HG03097 (cell line): ENCODE results near the gene MS4A18.
"Not testable (repeated sequence)": the region's sequence is repeated elsewhere in the genome, so short reads cannot be mapped to it uniquely, and the experiment has no call there.

Experiments used
- ATAC-seq: cut with Tn5 transposase; IDR thresholded peaks from one replicate; pipeline ENCODE4 v1.9.1; 2021; ENCODE audit not compliant: unreplicated experiment, low FRiP score

Gene MS4A18

DNA sequence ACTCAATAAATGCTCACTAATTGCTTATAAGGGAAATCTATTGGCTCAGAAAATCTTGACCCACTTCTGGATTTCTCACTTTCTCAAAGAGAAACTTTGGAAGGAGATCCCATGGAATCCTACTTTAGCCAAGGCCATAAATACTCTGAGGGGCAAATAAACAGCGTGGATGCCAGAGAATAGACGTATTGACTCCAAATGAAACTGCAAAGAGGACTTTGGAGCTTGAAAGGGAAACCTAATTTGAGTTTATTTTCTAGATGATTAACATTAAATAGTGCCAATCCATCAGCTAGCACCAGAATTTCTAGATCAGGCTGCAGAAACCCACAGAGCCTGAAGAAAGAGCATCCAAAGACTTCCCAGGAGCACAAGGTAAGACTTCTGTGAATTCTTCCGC is at the start of gene MS4A18:
Gene MS4A18, plus strand, starts transcription at position 301 of the 400 bp plus-strand sequence.
- ATAC-seq = no peak

DNA sequence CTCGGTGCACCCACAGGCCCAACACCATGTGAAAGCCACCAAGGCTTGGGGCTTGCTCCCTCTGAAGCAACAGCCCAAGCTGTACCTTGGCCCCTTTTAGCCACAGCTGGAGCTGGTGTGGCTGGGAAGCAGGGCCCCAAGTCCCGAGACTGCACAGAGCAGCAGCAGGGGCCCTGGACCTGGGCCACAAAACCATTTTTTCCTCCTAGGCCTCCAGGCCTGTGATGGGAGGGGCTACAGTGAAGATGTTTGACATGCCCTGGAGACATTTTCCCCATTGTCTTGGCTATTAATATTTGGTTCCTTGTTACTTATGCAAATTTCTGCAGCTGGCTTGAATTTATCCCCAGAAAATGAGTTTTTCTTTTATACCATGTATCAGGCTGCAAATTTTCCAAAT is 46.3 kb upstream of the MS4A18 start:
- ATAC-seq = not testable (repeated sequence)

DNA sequence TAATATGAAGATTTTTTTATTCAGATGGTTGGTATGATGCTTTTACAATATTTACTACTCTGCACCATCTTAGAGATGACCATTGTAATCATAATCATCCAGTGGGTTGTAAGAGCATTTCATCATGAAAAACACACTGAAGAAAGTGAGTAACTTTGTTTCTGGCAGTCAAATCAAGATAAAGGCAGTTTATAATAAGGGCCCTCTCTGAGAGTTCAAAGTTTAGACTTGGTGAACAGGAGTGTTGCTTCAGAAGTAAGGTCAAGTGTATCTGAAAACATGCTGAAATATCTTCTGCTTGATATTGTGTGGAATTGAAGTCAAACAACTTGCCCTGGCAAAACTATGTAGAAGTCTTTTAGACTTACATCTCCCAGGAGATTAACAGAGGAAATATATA is 44.6 kb upstream of the MS4A18 start:
- no peak for ATAC-seq

DNA sequence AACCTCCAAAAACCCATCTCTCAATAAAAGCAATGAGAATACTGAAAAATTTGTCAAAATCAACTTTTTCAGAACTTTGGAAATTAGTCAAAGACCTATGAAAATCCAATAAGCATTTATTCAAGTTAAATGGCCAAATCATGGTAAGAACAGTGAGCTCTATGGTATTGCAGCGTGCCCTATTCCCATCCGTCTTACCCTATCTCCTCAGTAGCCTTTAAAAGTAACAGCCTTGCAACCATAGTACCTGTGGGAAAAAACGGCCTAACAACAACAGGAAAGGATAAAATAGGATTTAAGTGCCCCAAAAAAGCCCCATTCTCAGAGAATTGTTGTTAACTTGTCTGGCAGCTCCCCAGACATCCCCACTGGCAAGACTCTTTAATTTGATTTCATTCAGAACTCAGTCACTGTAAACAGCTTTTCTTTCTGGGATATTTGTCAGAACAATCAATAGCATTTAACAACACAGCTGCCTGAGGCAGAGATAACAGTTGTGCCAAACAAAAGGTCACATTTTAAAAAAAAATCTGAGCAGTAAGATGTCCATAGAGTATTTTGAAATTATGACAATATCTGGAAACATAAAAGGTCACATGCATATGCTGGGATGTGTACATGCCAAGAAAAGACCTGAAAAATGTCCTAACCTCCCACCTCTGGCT is 43.9 kb upstream of the MS4A18 start:
- ATAC-seq = no peak

DNA sequence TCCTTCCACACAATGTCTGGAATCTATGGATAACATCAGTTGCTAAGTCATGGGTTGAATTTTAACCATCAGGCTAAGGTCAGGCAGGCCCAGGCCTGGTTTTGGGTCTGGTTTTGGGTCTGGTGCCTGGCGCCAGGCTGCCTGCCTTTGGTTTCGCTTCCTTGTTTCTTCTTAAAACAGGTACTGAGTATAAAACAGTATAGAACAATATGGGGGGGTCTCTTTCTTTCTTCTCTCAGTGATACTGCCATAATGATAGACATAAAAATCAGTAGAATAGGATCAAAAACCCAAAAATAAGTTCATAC is 40.0 kb upstream of the MS4A18 start:
- not testable (repeated sequence) for ATAC-seq

DNA sequence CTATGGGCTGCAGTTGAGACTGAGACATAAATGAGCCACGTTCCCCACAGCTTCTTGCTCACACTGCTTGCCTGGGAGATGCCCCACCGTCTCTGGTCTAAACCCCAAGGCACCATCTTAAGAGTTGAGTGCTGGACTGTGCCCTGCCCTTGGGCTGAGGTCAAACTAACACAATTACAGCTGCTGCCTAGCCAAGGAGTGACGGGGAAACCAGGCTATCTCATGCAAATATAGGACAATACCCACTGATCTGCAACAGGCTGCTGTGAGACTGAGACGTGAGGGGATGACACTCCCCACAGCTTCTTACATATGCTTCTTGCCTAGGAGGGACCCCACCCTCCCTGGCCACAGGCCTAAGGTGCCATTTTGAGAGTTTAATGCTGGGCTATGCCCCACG is 32.9 kb upstream of the MS4A18 start:
- no peak for ATAC-seq

DNA sequence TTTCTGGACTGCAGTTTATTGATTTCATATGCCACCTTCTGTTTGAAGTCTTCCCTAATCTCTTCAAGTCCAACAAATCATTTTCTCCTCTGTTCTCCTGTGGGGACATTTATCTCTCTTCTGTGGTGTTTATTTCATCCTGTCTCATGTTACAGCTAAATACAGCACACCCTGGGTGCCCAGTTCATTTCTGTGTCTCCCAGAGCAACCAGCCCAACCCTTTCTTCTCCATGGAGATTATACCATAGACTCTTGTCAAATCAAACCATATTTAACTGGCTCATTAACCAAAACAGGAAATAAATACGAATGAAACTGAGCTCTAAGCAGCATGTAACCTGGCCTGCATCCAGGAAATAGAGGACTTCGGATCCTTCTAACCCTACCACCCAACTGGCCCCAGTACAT is 25.2 kb upstream of the MS4A18 start, which contains the start of gene MS4A8:
Gene MS4A8, plus strand, starts transcription at position 329 of the 408 bp plus-strand sequence. CDS start 1,249 bp downstream, outside the sequence.
- no peak for ATAC-seq

DNA sequence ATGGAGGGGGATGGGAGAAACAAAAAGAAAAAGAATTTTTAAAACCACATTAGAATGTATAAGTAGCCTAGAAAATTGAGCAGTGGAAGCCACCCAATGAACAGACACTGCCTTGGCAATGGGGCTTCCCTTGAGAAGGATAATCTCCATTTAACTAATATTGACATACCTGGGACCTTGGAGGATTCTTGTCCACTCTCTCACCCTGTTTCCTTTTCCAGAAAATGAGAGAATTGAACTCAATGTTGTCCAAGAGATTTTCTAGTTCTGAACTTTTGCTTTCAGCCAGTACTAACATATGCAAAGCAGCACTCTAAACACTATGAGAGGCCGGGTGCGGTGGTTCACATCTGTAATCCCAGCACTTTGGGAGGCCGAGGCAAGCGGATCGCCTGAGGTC is 24.6 kb upstream of the MS4A18 start:
- no peak for ATAC-seq

DNA sequence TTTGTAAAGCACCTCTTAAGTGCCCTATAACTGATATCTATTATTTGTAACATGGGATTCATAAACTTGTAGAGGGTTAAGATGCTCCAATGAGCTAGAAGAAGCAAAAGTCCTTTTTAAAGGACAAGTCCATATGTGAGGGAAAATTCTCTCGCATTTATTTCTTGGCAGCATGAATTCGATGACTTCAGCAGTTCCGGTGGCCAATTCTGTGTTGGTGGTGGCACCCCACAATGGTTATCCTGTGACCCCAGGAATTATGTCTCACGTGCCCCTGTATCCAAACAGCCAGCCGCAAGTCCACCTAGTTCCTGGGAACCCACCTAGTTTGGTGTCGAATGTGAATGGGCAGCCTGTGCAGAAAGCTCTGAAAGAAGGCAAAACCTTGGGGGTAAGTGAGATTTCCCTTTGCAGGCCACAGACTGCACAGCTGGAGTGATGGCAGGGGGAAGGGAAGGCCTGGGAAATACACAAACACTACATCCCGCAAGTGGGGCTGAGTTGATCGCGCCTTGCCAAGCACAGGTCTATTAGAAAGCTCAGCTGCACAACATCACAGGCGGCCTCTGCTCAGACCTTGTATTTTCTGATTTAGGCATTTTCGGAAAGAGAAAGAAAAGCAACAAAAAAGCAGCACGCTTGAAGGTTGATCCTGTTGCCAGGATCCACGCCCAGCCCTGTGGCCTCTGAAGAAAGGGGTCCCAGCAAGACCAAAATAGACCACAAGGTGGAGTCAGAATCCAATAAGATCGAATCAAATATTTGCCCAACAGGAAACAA is 23.6 kb upstream of the MS4A18 start:
- no peak for ATAC-seq

DNA sequence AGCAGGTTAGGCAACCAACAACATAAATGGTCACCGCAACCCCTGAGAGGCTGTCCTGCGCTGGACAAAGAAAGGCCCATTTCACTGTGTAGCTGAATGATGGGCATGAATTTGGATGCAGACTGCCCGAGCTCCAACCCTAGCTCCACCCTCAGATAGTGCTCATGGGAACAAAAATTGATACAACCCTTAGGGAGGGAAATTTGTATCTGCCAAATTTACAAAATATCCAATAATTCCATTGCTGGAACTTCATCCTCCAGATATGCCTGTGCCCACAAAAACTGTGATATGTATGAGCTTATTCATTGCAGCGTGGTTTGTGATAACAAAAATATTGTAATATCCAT is 23.1 kb upstream of the MS4A18 start:
- no peak for ATAC-seq

DNA sequence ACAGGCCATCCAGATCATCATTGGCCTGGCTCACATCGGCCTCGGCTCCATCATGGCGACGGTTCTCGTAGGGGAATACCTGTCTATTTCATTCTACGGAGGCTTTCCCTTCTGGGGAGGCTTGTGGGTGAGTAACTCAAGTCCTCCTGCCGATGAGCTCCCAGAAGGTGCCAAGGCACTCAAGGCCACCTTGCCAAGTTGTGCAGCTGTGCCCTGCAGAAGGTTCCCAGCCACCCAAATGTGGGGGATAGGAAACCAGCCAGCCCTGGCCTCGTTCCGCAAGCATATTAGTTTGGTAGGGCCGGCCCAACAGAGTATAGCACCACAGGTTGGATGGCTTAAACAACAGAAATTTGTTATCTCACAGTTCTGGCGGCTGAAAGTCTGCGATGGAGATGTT is 21.1 kb upstream of the MS4A18 start:
- no peak for ATAC-seq

DNA sequence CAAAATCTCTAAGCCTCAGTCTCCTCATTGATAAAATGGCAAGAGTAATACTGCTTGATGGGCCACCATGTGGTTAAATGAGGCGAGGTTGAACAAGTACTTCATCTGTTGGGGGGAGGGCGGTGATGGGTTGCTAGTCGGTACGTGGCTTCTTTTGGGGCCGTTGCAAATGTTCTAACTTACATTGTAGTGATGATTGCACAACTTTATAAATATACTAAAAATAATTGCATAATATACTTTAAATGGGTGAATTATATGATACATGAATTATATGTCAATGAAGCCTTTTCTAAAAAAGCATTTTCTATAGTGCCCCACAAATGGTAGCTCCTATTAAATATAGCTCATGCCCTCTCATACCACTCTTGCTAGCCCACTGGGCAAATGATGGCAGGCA is 18.6 kb upstream of the MS4A18 start:
- no peak for ATAC-seq

DNA sequence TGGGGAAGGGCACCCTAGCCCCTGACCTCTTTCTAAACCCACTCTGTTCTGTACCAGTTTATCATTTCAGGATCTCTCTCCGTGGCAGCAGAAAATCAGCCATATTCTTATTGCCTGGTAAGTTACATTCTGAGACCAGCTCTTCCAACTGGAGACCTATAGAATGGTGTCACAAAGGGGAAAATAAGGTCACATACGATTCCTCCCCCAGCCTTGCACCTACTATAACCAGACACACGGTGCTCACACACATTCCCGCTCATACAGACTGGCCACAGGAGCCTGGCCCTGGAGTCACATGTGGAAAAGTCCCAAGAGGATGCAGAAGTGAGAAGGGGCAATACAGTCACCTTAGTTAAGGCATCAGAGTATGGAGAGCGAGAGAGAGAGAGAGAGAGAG is 17.6 kb upstream of the MS4A18 start:
- no peak for ATAC-seq

DNA sequence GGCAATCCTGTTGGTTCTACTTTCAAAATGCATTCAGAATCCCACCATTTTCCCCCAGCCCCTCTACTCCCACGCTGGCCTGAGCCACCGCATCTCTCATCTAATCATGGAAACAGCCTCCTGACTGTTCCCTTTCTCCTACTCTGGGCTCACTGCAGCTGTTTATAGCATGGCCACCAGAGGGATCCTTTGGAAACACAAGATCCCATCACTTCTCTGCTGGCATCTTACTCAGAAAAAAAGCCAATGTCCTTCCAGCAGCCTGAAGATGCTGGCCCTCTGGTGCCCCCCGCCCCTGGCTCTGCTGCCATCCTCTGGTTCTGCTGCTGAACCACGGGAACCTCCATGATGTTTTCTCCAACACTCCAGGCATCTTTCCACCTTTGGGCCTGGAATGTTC is 14.0 kb upstream of the MS4A18 start:
- ATAC-seq = no peak

DNA sequence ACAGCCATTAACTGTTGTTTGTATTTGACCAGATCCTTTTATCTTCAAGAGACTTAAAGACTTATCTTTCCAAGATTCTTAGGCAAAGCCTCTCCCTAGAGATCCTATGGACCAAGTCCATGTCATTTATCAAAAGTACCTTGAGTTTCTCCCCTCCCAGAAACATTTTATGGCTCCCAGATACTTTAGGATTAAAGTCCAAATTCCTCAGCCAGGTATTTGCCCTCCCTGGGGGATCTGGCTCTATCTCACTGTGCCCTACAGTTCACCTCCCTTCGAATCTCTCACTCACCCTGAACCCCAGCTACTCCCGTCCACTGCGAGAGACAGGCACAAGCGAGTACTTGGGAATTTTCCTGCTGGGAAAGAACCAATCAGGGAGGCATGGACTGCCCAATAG is 13.2 kb upstream of the MS4A18 start:
- no peak for ATAC-seq

DNA sequence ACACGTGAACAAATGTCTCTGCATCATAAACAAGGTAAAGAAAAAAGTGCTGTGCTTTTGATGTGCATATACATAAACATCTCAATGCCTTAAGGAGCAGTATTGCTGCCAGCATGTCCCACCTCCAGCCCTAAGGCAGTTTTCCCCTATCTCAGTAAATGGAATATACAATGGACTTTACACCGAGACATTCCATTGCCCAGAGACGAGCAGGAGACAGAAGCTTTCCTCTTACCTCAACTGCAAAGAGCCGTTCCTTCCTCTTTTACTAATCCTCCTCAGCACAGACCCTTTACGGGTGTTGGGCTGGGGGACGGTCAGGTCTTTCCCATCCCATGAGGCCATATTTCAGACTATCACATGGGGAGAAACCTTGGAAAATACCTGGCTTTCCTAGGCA is 11.1 kb upstream of the MS4A18 start:
- ATAC-seq = not testable (repeated sequence)

DNA sequence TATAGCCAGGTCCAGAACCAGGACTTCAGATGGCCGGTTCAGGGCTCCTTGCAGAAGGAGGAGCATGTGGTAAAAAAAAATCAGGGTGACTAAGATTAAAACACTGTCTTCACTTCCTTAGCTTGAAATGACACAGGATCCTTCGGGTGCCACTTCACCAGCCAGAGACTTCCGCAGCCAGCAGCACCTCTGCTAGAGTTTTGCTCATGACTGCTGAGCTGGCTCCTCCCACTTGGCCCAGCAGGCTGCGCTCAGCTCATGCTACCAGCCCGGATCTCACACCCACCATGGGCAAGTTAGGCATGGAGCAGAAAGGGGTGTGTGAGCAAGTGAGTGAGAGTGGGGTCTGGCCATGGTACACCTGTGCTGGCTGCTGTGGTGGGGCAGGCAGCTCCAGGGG is 6.6 kb upstream of the MS4A18 start:
- no peak for ATAC-seq

DNA sequence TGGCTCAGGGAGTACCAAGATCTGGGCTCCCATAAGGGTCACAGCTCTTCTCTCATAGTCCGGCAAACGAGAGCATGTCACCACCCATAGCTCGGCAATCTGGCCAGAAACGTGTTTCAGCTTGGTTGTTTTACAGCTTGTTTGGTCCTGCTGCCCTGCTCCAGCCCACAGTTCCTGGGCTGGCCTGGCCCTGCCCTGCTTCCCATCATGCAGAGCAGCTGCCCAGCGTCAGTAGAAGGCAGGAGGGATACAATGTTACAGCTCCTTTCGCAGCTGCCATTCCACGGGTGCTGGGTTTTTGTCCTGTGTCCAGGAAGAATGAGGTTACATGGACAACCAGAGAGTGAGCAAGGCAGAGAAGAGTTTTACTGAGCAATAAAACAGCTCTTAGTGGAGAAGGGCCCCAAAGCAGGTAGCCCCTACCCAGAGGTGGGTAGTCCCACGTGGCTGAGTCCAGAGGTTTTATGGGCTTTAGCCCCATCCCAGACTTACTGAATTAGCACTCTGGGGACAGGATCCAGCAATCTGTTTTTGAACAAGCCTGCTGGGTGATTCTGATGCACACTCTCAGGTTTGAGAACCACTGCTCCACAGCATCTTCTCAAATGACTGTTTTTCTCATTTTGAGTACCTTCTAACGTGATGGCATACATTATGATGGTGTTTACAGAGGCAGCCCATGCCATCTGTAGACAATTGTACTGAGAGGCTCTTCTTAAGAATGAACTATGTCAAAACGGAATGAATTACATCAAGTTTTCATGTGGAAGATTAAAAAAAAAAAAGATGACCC is 5.8 kb upstream of the MS4A18 start:
- no peak for ATAC-seq

DNA sequence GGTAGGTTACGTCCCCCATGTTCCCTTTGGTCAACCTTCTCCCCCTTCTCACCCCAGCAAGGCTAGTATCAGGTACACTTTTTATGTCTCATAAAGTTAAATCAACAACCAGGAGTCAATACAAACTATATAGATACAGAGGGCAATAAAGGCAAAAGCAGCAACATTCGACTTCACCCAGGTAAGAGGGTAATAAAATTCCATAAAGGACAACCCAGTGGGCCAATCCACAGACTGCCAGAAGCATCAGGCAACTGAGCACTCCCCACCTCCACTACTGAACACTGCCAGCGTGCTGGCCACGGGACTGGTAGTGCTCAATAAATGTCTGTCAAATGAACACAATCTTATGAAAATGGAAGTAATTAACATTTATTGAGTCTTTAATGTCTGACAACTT is 5.1 kb upstream of the MS4A18 start:
- ATAC-seq = no peak

DNA sequence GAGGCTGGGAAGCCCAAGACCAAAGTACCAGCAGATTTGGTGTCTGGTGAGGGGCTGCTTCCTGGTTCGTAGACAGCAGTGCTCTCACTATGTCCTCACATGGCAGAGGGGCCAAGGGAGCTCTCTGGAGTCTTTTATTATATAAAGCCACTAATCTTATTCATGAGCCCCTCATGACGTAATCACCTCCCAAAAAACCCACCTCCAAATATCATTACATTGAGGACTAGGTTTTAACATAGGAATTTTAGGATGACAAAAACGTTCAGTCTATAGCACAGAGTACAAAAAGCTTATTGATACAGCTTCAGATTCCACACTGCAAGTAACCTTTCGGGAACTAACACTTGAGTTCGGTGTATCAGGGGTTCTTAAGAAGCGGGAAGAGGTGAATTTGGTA is 4.1 kb upstream of the MS4A18 start:
- no peak for ATAC-seq

DNA sequence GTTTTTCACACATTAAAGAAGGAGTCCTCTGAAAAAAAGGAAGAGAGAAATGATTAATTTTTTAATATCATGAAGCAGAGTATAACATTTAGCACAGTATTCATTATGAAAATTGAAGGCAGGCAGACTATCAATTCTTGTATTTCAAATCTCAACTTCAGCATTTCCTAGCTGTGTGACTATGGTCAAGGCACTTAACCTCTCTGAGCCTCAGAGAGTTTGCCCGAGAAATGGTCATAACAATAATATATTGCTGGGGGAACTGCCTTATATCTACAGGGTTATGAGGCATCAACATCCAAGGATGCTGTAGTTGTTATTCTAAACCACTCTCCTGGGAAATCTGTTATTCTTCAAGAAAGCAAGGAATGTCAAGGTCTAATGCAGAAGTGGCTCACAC is 1.1 kb downstream of the MS4A18 start:
- no peak for ATAC-seq

DNA sequence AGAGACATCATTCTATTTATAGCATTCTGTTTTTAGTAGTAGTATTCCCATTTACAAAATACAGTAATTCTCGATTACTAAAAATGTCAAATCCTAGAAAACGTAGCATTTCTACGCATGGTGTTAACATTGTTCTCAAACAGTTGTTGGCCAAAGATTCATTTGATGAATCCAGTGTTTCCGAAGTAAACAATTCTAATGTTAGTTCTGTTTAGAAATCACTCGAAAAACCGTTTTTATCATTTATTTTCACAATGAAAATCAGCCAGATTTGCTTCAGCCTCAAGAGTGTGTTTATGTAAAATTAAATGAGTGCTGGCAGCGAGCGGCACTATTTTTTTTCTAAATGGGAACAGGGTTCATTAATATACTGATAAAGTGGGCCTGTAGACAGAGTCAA is 7.1 kb downstream of the MS4A18 start:
- ATAC-seq = no peak
